ENCODE measurements around the gene KIN. TPM values are rescaled to one million over a fixed set of nuclear protein-coding genes. Genes with fewer than 3 reads are reported as not detected.

The KIN gene
- total and polyA plus RNA-seq, 2 of the 4 experiments (the other 2 are of a cell fraction), result 3.0 to 6.4 TPM

- no peak overlapping the region for H2BK15ac ChIP-seq (ENCODE audit: low read depth, low read length)
- no peak overlapping the region for H3K14ac ChIP-seq (replicated peaks; ENCODE audit: low read depth, low read length)
- no peaks in the 10 kb centered on the region for H3K36me3 ChIP-seq (ENCODE audit: control insufficient read depth, insufficient read depth, low read length)
- no peak overlapping the region for H3K23ac ChIP-seq (ENCODE audit: low read depth, low read length)
- H3K9ac ChIP-seq (ENCODE audit: low read depth, low read length), result no peak overlapping the region
- no peaks in the 10 kb centered on the region; the same call in 1 of the 2 replicates for H3K27me3 ChIP-seq (ENCODE audit: control insufficient read depth, insufficient read depth, low read length)
- H4K5ac ChIP-seq (ENCODE audit: low read depth, low read length), result no peak overlapping the region
- no peak overlapping the region for H3K27ac ChIP-seq (ENCODE audit: insufficient read depth, low read length)
- H3K4me3 ChIP-seq (ENCODE audit: insufficient read depth, low read depth, low read length), result no peak overlapping the region
- H3K9me3 ChIP-seq (ENCODE audit: control insufficient read depth, insufficient read depth, low read length), result 0 out of 2 replicates have a peak, but pooled peaks cover 2% of the 10 kb centered on the region
- BruUV-seq (replicated peaks), result no TSS peak
- 40% methylated on average over 1 of the region's 5 CpGs; no CpG with 5 or more reads in 1 of the 2 experiments for WGBS, 2 experiments (ENCODE audit: extremely low coverage in 2 of 2, insufficient read length in 1 of 2)
- no peak overlapping the region for H3K18ac ChIP-seq (ENCODE audit: low read depth, low read length)
- dilution Hi-C loops (cut with HindIII; ENCODE audit: low sequenced_read_pairs, unreplicated experiment), result no loop called here
- H3K4me1 ChIP-seq (ENCODE audit: control insufficient read depth, insufficient read depth, low read length), result no peaks in the 10 kb centered on the region
- H3K56ac ChIP-seq (ENCODE audit: extremely low read depth, insufficient read depth, low read length), result no peak overlapping the region
- ATAC-seq (ENCODE audit: low read depth), result no peak
- TF ChIP-seq CTCF (conservative IDR thresholded peaks at IDR 0.05; ENCODE audit: low read depth, low read length), result no peak
- TF ChIP-seq CEBPB (IDR thresholded peaks at IDR 0.05; ENCODE audit: low read depth, low read length), result no peak
- TF ChIP-seq, protein P1, sequence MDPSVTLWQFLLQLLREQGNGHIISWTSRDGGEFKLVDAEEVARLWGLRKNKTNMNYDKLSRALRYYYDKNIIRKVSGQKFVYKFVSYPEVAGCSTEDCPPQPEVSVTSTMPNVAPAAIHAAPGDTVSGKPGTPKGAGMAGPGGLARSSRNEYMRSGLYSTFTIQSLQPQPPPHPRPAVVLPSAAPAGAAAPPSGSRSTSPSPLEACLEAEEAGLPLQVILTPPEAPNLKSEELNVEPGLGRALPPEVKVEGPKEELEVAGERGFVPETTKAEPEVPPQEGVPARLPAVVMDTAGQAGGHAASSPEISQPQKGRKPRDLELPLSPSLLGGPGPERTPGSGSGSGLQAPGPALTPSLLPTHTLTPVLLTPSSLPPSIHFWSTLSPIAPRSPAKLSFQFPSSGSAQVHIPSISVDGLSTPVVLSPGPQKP (IDR thresholded peaks at IDR 0.05; ENCODE audit: borderline replicate concordance, low read depth, low read length), result no peak
- TF ChIP-seq SMC3 (IDR thresholded peaks at IDR 0.05; ENCODE audit: low read depth, low read length), result no peak
- TF ChIP-seq CHD1 (IDR thresholded peaks at IDR 0.05; ENCODE audit: low read depth, low read length), result no peak
- TF ChIP-seq MXI1 (IDR thresholded peaks at IDR 0.05; ENCODE audit: borderline replicate concordance, low read depth, low read length), result no peak
- TF ChIP-seq POLR2A (IDR thresholded peaks at IDR 0.05; ENCODE audit: low read depth, low read length), result no peak
- no peak overlapping the region for H3K4ac ChIP-seq (ENCODE audit: low read depth, low read length)
- H2AK5ac ChIP-seq (ENCODE audit: low read depth, low read length), result no peak overlapping the region
- CTCF ChIA-PET, result interaction anchor here (0.7 kb wide), 1 partner anchor 552 kb away, joined by 3 read pairs; no protein-coding TSS in a partner anchor
- no peaks in the 10 kb centered on the region for H3K9me1 ChIP-seq (ENCODE audit: insufficient read depth, low read length)
- in situ Hi-C loops (cut with MboI; ENCODE audit: low sequenced_read_pairs), result no loop called here
- H2BK120ac ChIP-seq (ENCODE audit: low read depth, low read length), result no peak overlapping the region
- intact Hi-C loops (cut with micrococcal nuclease), result no loop called here
- H4K91ac ChIP-seq (ENCODE audit: insufficient read depth, low read depth, low read length), result no peak overlapping the region
- DNase-seq, result no peak
- H3K4me2 ChIP-seq (ENCODE audit: low read depth, low read length), result no peak overlapping the region
- no peaks in the 10 kb centered on the region for H3K79me1 ChIP-seq (ENCODE audit: low read depth in 1 of 2, low read length in 2 of 2)
- H2BK20ac ChIP-seq (ENCODE audit: low read depth, low read length), result no peak overlapping the region
- H2AK9ac ChIP-seq (replicated peaks; ENCODE audit: low read depth, low read length, poor library complexity), result no peak overlapping the region
- no peaks in the 10 kb centered on the region for H4K20me1 ChIP-seq (ENCODE audit: insufficient read depth, low read length)
- no peak overlapping the region for H2AFZ ChIP-seq (replicated peaks; ENCODE audit: low read length, poor library complexity)
- H2BK5ac ChIP-seq (ENCODE audit: low read depth, low read length, poor library complexity, severe bottlenecking), result no peak overlapping the region
- no peak overlapping the region for H4K8ac ChIP-seq (ENCODE audit: low read depth in 2 of 2, low read length in 2 of 2)
- POLR2A ChIA-PET (ENCODE audit: unreplicated experiment), result no interaction called here
Observed at GRCh38 chr10:7717767-7718166, 70.0 kb downstream of the KIN start.

Data from IMR-90 (cell line).